IgD-negative memory B cell (primary cell): ENCODE measurements around the gene RBSN. TPM values are rescaled to one million over a fixed set of nuclear protein-coding genes. Genes with fewer than 3 reads are reported as not detected.

Experiments
- H3K27ac Mint-ChIP-seq, 3 donors: one replicate each; pipeline ENCODE4 v1.8.0; 2020 to 2022; ENCODE audit warnings: mild to moderate bottlenecking in 3 of 3, mixed read lengths in 3 of 3, moderate library complexity in 1 of 3
- H3K27me3 Mint-ChIP-seq: one replicate; pipeline ENCODE4 v1.8.0; 2021; ENCODE audit warnings: mixed read lengths
- H3K36me3 Mint-ChIP-seq: one replicate; pipeline ENCODE4 v1.8.0; 2020; ENCODE audit warnings: mild to moderate bottlenecking, mixed read lengths
- H3K4me1 Mint-ChIP-seq, 3 donors: one replicate each; pipeline ENCODE4 v1.8.0; 2020 to 2022; ENCODE audit warnings: mixed read lengths in 3 of 3, mild to moderate bottlenecking in 1 of 3
- H3K4me3 Mint-ChIP-seq, 4 donors: one replicate each; pipeline ENCODE4 v1.8.0; 2020 to 2022; ENCODE audit warnings: mild to moderate bottlenecking in 4 of 4, mixed read lengths in 4 of 4, moderate library complexity in 3 of 4
- H3K9me3 Mint-ChIP-seq, 3 donors: one replicate each; pipeline ENCODE4 v1.8.0; 2020 to 2021; ENCODE audit warnings: mixed read lengths in 3 of 3, mild to moderate bottlenecking in 1 of 3
- polyA plus RNA-seq: library from polyadenylated mRNA; unstranded; fragments of 300-500 nt; fragmentation: Illumina TruSeq; gene quantifications from one replicate; pipeline ENCODE4 v1.2.3, GENCODE V29; 2021

RBSN gene
- polyA plus RNA-seq, 1 donor from 2014 or later: 18.2 TPM

- Mint-ChIP-seq H3K9me3 (no peaks in the 10 kb centered on the region), H3K4me3 (no peak overlapping the region), H3K4me1 (peaks cover 0 to 1% (median 0%) of the 10 kb centered on the region in 3 donors), H3K27ac (no peak overlapping the region), H3K36me3 (peaks cover 12% of the 10 kb centered on the region), H3K27me3 (no peaks in the 10 kb centered on the region)
Observed at GRCh38 chr3:15086263-15086662, 12.7 kb downstream of the RBSN start.

- H3K4me1 Mint-ChIP-seq: no peaks in the 10 kb centered on the region
- H3K27ac Mint-ChIP-seq: no peak overlapping the region
- H3K9me3 Mint-ChIP-seq: no peaks in the 10 kb centered on the region
- no peak overlapping the region for H3K4me3 Mint-ChIP-seq
- H3K27me3 Mint-ChIP-seq: no peaks in the 10 kb centered on the region
- H3K36me3 Mint-ChIP-seq: peaks cover 13% of the 10 kb centered on the region
Observed at GRCh38 chr3:15083252-15083651, 15.7 kb downstream of the RBSN start.

- Mint-ChIP-seq H3K4me3 (no peak overlapping the region), H3K27me3 (no peaks in the 10 kb centered on the region)
Observed at GRCh38 chr3:15081960-15082664, 16.8 kb downstream of the RBSN start.

GRCh38 chr3:15079091-15079490 is 19.9 kb downstream of the RBSN start:
- H3K27ac Mint-ChIP-seq: no peak overlapping the region
- no peaks in the 10 kb centered on the region for H3K27me3 Mint-ChIP-seq
- peaks cover 10% of the 10 kb centered on the region for H3K36me3 Mint-ChIP-seq
- peaks cover 0 to 7% (median 0%) of the 10 kb centered on the region in 3 donors for H3K4me1 Mint-ChIP-seq
- no peak overlapping the region for H3K4me3 Mint-ChIP-seq
- no peaks in the 10 kb centered on the region for H3K9me3 Mint-ChIP-seq

More at GRCh38 chr3:15081960-15082664, 16.8 kb downstream of the RBSN start:
- Mint-ChIP-seq H3K27ac (peak overlapping the region in 1 of 3 donors; percentile 28), H3K9me3 (no peaks in the 10 kb centered on the region), H3K4me1 (no peaks in the 10 kb centered on the region), H3K36me3 (peaks cover 13% of the 10 kb centered on the region)

GRCh38 chr3:15074500-15074899 is 24.4 kb downstream of the RBSN start:
- Mint-ChIP-seq H3K27ac (no peak overlapping the region), H3K36me3 (peaks cover 10% of the 10 kb centered on the region), H3K4me1 (peaks cover 0 to 7% (median 2%) of the 10 kb centered on the region in 3 donors), H3K9me3 (no peaks in the 10 kb centered on the region), H3K27me3 (no peaks in the 10 kb centered on the region), H3K4me3 (no peak overlapping the region)

- Mint-ChIP-seq H3K9me3 (no peaks in the 10 kb centered on the region), H3K4me1 (peaks cover 0 to 8% (median 2%) of the 10 kb centered on the region in 3 donors), H3K36me3 (peaks cover 10% of the 10 kb centered on the region), H3K27ac (peak overlapping the region in 1 of 3 donors; percentile 59), H3K27me3 (no peaks in the 10 kb centered on the region), H3K4me3 (no peak overlapping the region)
Observed at GRCh38 chr3:15071699-15072098, 27.2 kb downstream of the RBSN start.

- Mint-ChIP-seq H3K4me1 (peaks cover 4 to 14% (median 7%) of the 10 kb centered on the region in 3 donors), H3K27ac (peak overlapping the region in 1 of 3 donors; percentile 20), H3K36me3 (peaks cover 8% of the 10 kb centered on the region), H3K9me3 (no peaks in the 10 kb centered on the region), H3K4me3 (peak overlapping the region in 1 of 4 donors; percentile 48), H3K27me3 (no peaks in the 10 kb centered on the region)
Observed at GRCh38 chr3:15069441-15069840, 29.5 kb downstream of the RBSN start.

- H3K27me3 Mint-ChIP-seq: no peaks in the 10 kb centered on the region
- H3K4me3 Mint-ChIP-seq: peak overlapping the region in 3 of 4 donors; percentile 43 to 92 (median 45)
- peaks cover 7% of the 10 kb centered on the region for H3K36me3 Mint-ChIP-seq
- peaks cover 11 to 14% (median 13%) of the 10 kb centered on the region in 3 donors for H3K4me1 Mint-ChIP-seq
- H3K9me3 Mint-ChIP-seq: no peaks in the 10 kb centered on the region
- peak overlapping the region; percentile 3 to 79 (median 7) for H3K27ac Mint-ChIP-seq
Observed at GRCh38 chr3:15066467-15066866, 32.5 kb downstream of the RBSN start.

- no peaks in the 10 kb centered on the region for H3K27me3 Mint-ChIP-seq
Observed at GRCh38 chr3:15065550-15066007, 33.4 kb downstream of the RBSN start.

GRCh38 chr3:15064835-15065549 is 34.0 kb downstream of the RBSN start, which contains the start of gene MRPS25:
MRPS25 (minus strand) TSS chr3:15065315; CDS start chr3:15065194, 121 bp downstream.
- Mint-ChIP-seq H3K4me3 (peak within 1 kb of the TSS; percentile 92 to 99 (median 98)), H3K27me3 (no peaks in the 10 kb centered on the region), H3K27ac (peak within 1 kb of the TSS; percentile 79 to 98 (median 95)), H3K9me3 (no peaks in the 10 kb centered on the region), H3K4me1 (peaks cover 11 to 14% (median 13%) of the 10 kb centered on the region in 3 donors), H3K36me3 (peaks cover 2% of the 10 kb centered on the region)

More at GRCh38 chr3:15065550-15066007, 33.4 kb downstream of the RBSN start:
- peaks cover 6% of the 10 kb centered on the region for H3K36me3 Mint-ChIP-seq
- H3K9me3 Mint-ChIP-seq: no peaks in the 10 kb centered on the region
- H3K27ac Mint-ChIP-seq: peak overlapping the region; percentile 79 to 98 (median 95)
- H3K4me3 Mint-ChIP-seq: peak overlapping the region; percentile 92 to 99 (median 98)
- peaks cover 11 to 14% (median 13%) of the 10 kb centered on the region in 3 donors for H3K4me1 Mint-ChIP-seq

GRCh38 chr3:15064299-15064834 is 34.6 kb downstream of the RBSN start:
- Mint-ChIP-seq H3K9me3 (no peaks in the 10 kb centered on the region), H3K4me1 (peaks cover 12 to 14% (median 13%) of the 10 kb centered on the region in 3 donors), H3K36me3 (peaks cover 2% of the 10 kb centered on the region), H3K27ac (peak overlapping the region in 2 of 3 donors; percentile 26 to 98), H3K27me3 (no peaks in the 10 kb centered on the region), H3K4me3 (peak overlapping the region; percentile 92 to 99 (median 98))

GRCh38 chr3:15063656-15064286 is 35.2 kb downstream of the RBSN start:
- no peaks in the 10 kb centered on the region for H3K27me3 Mint-ChIP-seq
- H3K27ac Mint-ChIP-seq: peak overlapping the region in 2 of 3 donors; percentile 26 to 95
- peaks cover 12 to 14% (median 13%) of the 10 kb centered on the region in 3 donors for H3K4me1 Mint-ChIP-seq
- no peaks in the 10 kb centered on the region for H3K9me3 Mint-ChIP-seq
- H3K36me3 Mint-ChIP-seq: peaks cover 2% of the 10 kb centered on the region
- peak overlapping the region; percentile 92 to 99 (median 98) for H3K4me3 Mint-ChIP-seq

GRCh38 chr3:15063238-15063637 is 35.7 kb downstream of the RBSN start:
- Mint-ChIP-seq H3K4me1 (peaks cover 12 to 14% (median 13%) of the 10 kb centered on the region in 3 donors), H3K27ac (peak overlapping the region in 2 of 3 donors; percentile 26 to 69), H3K4me3 (peak overlapping the region; percentile 65 to 97 (median 88)), H3K9me3 (no peaks in the 10 kb centered on the region), H3K36me3 (peaks cover 2% of the 10 kb centered on the region), H3K27me3 (no peaks in the 10 kb centered on the region)

- Mint-ChIP-seq H3K27me3 (no peaks in the 10 kb centered on the region), H3K9me3 (peaks cover 0 to 4% (median 0%) of the 10 kb centered on the region in 3 donors), H3K4me1 (peaks cover 10 to 24% (median 19%) of the 10 kb centered on the region in 3 donors), H3K36me3 (peaks cover 5% of the 10 kb centered on the region), H3K27ac (no peak overlapping the region), H3K4me3 (peak overlapping the region in 1 of 4 donors; percentile 16)
Observed at GRCh38 chr3:15060029-15060428, 38.9 kb downstream of the RBSN start.
